DMS53 treated with DMSO at 0.1 percent for 48 hours (cell line): Measurements from ENCODE around the gene ARF1.

Experiments
- DNase-seq: peaks from one replicate; lab custom pipeline; 2025; ENCODE audit not compliant: unreplicated experiment; lab: John Stamatoyannopoulos, UW

ARF1 gene

GRCh38 chr1:228145463-228146416 is 63.2 kb downstream of the ARF1 start:
- no peak for DNase-seq

GRCh38 chr1:228146417-228147150 is 64.1 kb downstream of the ARF1 start:
- DNase-seq = no peak

- DNase-seq = no peak
These were observed 64.7 kb downstream of the ARF1 start for GRCh38 chr1:228147151-228147693.

- no peak for DNase-seq
These were observed 65.3 kb downstream of the ARF1 start for GRCh38 chr1:228147768-228148167.

GRCh38 chr1:228148196-228148861 is 65.8 kb downstream of the ARF1 start:
- no peak for DNase-seq
